RWPE2 (cell line): ENCODE measurements around the gene BPNT1.
"Not testable (repeated sequence)": the region's sequence is repeated elsewhere in the genome, so short reads cannot be mapped to it uniquely, and the experiment has no call there.

ENCODE experiments used
- ATAC-seq: fragments of 200-7000 bp; cut with Tn5 transposase; 3 replicates; pipeline ENCODE4 v1.9.1; 2021; ENCODE audit warnings: low read depth
- DNase-seq: peaks from one replicate; pipeline ENCODE4 v3.0.0-alpha.2; 2020; ENCODE audit warnings: low spot score
- H3K27ac ChIP-seq: fragments of 450-650 bp; 2 replicates; pipeline ENCODE4 v1.5.1; 2017; ENCODE audit warnings: mild to moderate bottlenecking; ENCODE audit not compliant: poor library complexity, severe bottlenecking
- H3K27me3 ChIP-seq: fragments of 250-450 bp; sonication (Bioruptor Pico); 2 replicates; pipeline ENCODE4 v1.5.1; 2021; ENCODE audit warnings: mild to moderate bottlenecking, moderate library complexity; ENCODE audit not compliant: insufficient read depth, poor library complexity, severe bottlenecking
- H3K36me3 ChIP-seq: fragments of 250-450 bp; sonication (Bioruptor Pico); 2 replicates; pipeline ENCODE4 v1.5.1; 2020; ENCODE audit warnings: low read depth, mild to moderate bottlenecking, moderate library complexity
- H3K4me1 ChIP-seq: fragments of 250-450 bp; sonication (Bioruptor Pico); 2 replicates; pipeline ENCODE4 v1.5.1; 2021; ENCODE audit warnings: mild to moderate bottlenecking, moderate library complexity; ENCODE audit not compliant: insufficient read depth, poor library complexity, severe bottlenecking
- H3K4me3 ChIP-seq: fragments of 250-450 bp; sonication (Bioruptor Pico); 2 replicates; pipeline ENCODE4 v1.5.1; 2021; ENCODE audit warnings: mild to moderate bottlenecking, moderate library complexity; ENCODE audit not compliant: severe bottlenecking
- H3K9me3 ChIP-seq: fragments of 250-450 bp; sonication (Bioruptor Pico); 2 replicates; pipeline ENCODE4 v1.5.1; 2021; ENCODE audit warnings: mild to moderate bottlenecking, moderate library complexity; ENCODE audit not compliant: severe bottlenecking
- TF ChIP-seq, protein P1 (sequence below): fragments of 450-650 bp; IDR thresholded peaks from one replicate; pipeline ENCODE4 v1.5.1; 2017; ENCODE audit warnings: mild to moderate bottlenecking, moderate library complexity; ENCODE audit not compliant: poor library complexity, severe bottlenecking

Gene BPNT1

DNA sequence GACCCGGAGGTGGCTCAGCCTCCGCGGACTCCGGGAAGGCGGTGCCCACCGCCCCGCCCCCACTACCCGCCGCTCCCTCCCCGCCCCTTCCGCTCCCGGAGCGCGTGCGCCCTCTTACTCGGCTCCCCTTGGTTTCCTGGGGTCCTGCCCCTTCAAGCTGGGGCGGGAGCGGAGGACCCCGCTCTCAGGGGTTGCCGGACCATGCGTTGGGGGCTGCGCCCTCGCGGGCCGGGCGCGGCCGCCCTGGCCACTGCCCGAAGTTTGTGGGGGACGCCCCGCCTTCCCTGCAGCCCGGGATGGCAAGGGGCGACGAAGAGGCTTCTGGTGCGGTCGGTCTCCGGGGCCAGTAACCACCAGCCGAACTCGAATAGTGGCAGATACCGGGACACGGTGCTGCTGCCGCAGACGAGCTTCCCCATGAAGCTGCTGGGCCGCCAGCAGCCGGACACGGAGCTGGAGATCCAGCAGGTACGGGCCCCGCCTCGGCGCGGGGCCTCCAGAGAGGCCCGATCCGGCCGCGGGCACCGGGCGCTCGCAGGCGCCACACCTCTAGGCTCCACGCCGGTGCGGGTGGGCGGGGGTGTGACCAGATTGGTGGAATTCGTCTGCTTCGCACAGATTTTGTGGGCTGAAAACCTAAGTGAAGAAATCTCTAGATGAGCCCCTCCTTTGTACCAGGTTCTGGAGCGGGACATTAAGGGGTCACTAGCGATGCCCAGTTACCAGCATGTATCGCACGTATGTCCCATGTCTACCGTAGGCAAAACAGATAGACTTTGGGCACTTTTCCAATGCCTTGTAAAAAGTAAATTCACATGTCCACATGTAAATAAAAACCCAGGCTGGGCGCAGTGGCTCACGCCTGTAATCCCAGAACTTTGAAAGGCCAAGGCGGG lies 4.7 kb upstream of the BPNT1 start, which contains the start of gene IARS2:
IARS2 (plus strand) TSS at position 117 of the 896 bp plus-strand sequence; CDS start at position 202, 85 bp downstream.
- Histone ChIP-seq H3K4me1 (no peaks in the 10 kb centered on the region), H3K9me3 (no peaks in the 10 kb centered on the region), H3K36me3 (peaks cover 13% of the 10 kb centered on the region), H3K4me3 (peak within 1 kb of the TSS; percentile 65), H3K27ac (peak within 1 kb of the TSS; percentile 49), H3K27me3 (no peaks in the 10 kb centered on the region)
- ATAC-seq, result peak; percentile 70
- TF ChIP-seq, protein P1, sequence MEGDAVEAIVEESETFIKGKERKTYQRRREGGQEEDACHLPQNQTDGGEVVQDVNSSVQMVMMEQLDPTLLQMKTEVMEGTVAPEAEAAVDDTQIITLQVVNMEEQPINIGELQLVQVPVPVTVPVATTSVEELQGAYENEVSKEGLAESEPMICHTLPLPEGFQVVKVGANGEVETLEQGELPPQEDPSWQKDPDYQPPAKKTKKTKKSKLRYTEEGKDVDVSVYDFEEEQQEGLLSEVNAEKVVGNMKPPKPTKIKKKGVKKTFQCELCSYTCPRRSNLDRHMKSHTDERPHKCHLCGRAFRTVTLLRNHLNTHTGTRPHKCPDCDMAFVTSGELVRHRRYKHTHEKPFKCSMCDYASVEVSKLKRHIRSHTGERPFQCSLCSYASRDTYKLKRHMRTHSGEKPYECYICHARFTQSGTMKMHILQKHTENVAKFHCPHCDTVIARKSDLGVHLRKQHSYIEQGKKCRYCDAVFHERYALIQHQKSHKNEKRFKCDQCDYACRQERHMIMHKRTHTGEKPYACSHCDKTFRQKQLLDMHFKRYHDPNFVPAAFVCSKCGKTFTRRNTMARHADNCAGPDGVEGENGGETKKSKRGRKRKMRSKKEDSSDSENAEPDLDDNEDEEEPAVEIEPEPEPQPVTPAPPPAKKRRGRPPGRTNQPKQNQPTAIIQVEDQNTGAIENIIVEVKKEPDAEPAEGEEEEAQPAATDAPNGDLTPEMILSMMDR, result no peak
- peak; percentile 44 for DNase-seq

DNA sequence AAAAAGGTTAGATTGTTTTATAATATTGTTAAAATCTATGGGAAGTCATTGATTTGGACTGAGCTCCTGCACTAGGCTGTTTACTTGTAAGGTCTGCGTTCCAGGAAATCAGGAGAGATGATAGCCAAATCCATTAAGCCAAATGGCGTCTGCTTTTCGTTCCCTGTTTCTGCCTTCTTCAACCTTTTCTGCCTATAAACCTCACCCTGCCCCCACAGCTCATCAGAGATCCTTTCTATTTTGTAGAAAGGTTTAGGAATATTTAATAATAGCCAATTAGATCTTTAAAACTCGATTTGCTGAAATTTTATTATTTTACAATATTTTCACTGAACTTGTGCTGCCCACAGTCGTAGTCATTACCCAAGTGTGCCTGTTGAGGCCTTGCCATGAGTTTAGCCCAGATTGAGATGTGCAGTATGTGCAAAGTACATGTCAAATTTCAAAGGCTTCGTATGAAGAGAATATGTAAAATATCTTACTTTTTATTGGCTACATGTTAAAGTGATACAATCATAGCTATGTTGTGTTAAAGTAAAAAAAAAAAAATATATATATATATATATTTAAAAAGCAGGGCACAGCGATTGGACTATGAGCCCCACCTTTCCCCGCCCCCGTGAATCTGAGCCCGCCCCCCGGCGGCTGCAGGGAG lies 3.9 kb upstream of the BPNT1 start:
- Histone ChIP-seq H3K27me3 (no peaks in the 10 kb centered on the region), H3K36me3 (peaks cover 13% of the 10 kb centered on the region), H3K27ac (peak overlapping the region; percentile 49), H3K4me3 (no peak overlapping the region), H3K9me3 (no peaks in the 10 kb centered on the region), H3K4me1 (no peaks in the 10 kb centered on the region)
- TF ChIP-seq, protein P1, result no peak
- DNase-seq, result no peak
- no peak for ATAC-seq

DNA sequence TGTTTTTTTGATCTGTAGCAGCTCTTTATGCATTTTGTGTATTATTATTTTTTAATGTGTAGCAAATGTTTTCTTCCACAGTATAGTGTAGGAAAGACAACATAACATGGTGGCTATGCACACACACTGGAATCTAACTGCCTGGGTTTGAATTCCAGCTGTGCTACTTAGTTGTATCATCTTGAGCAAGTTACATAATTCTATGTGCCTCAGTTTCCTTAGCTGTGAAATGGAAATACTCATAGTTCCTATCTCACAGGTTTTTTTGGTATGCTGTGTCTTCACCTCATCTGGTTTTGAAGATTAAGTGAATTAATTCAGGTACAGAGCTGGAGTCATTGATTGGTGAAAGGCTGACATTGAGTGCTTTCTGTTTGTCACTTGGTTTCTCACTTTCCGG lies 3.1 kb upstream of the BPNT1 start:
- no peak overlapping the region for H3K27ac ChIP-seq
- TF ChIP-seq, protein P1, result no peak
- H3K36me3 ChIP-seq, result peaks cover 10% of the 10 kb centered on the region
- no peaks in the 10 kb centered on the region for H3K27me3 ChIP-seq
- H3K4me1 ChIP-seq, result no peaks in the 10 kb centered on the region
- no peak for ATAC-seq
- no peaks in the 10 kb centered on the region for H3K9me3 ChIP-seq
- no peak for DNase-seq
- no peak overlapping the region for H3K4me3 ChIP-seq

DNA sequence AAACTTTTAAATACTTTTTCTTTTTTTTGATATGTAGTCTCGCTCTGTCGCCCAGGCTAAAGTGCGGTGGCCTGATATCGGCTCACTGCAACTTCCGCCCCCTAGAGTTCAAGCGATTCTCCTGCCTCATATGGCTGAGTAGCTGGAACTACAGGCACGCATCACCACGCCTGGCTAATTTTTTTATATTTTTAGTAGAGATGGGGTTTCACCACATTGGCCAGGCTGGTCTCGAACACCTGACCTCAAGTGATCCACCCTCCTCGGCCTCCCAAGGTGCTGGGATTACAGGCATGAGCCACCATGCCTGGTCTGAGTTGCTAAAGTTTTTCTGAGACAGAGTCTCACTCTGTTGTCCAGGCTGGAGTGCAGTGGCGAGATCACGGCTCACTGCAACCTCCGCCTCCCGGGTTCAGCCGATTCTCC lies 3.3 kb downstream of the BPNT1 start:
- not testable (repeated sequence) for ATAC-seq, H3K4me1 ChIP-seq, H3K27me3 ChIP-seq, H3K27ac ChIP-seq, DNase-seq, H3K9me3 ChIP-seq, H3K36me3 ChIP-seq, H3K4me3 ChIP-seq

DNA sequence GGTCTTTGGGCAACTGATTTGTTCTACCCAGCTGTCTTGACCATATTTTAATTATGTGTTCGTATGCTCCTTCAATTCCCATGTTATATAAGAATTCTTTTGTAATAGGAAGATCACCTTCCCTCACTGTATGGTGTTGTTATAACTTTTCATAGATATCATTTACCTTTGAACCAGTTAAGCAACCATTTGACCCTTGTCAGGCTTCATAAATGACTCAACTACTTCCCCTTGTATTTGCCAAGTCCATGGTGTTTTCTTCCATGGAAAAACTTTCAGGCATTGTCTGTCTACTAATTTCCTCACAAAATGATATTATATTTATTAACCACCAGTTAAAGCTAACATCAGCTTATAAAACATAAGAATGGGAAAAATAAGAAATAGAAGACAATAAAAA lies 5.1 kb downstream of the BPNT1 start:
- TF ChIP-seq, protein P1, result no peak
- DNase-seq (no peak), ATAC-seq (no peak)
- Histone ChIP-seq H3K27me3 (no peaks in the 10 kb centered on the region), H3K4me3 (no peak overlapping the region), H3K27ac (no peak overlapping the region), H3K4me1 (no peaks in the 10 kb centered on the region), H3K9me3 (no peaks in the 10 kb centered on the region), H3K36me3 (no peaks in the 10 kb centered on the region)
